LNCaP clone FGC (cell line): ENCODE results near the gene ENTPD7.

ENCODE experiments used
- DNase-seq: peaks from one replicate; pipeline ENCODE4 v3.0.0-alpha.2; 2011; ENCODE audit warnings: low read depth
- H3K4me3 ChIP-seq: 2 replicates; pipeline ENCODE4 v1.5.1; 2011; ENCODE audit warnings: mild to moderate bottlenecking, low read depth, low read length, control low read depth
- TF ChIP-seq, protein P1 (sequence below): IDR thresholded peaks from 2 replicates; pipeline ENCODE4 v1.5.1; 2012; ENCODE audit warnings: mild to moderate bottlenecking; ENCODE audit not compliant: control insufficient read depth, insufficient read depth; ENCODE audit errors: extremely low read depth

Gene ENTPD7

DNA sequence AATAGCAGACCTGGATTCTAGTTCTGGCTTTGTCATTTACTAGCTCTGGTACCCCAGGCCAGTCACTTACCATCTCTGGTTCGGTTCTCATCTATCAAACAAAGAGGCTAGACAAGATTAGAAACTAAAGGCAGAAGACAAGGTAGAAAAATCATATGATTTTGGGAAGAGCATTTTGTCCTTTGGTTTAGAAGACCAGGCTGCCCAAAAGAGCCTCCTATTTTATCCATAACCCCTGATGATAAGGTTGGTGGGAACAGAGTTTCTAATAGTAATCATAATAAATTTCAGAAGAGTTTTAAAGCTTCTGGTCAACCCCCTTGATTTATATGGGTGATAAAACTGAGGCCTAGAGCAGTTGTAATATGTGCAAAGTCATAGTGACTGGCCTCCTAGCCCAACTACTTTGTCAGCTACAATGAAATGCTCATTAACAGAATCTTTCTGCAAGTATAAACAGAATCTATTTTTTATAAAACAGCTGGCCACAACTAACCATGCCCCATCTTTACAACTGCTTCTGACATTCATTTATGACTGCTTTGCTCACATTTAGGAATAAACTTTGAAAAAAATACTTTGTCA is 49.2 kb downstream of the ENTPD7 start:
- TF ChIP-seq, protein P1, sequence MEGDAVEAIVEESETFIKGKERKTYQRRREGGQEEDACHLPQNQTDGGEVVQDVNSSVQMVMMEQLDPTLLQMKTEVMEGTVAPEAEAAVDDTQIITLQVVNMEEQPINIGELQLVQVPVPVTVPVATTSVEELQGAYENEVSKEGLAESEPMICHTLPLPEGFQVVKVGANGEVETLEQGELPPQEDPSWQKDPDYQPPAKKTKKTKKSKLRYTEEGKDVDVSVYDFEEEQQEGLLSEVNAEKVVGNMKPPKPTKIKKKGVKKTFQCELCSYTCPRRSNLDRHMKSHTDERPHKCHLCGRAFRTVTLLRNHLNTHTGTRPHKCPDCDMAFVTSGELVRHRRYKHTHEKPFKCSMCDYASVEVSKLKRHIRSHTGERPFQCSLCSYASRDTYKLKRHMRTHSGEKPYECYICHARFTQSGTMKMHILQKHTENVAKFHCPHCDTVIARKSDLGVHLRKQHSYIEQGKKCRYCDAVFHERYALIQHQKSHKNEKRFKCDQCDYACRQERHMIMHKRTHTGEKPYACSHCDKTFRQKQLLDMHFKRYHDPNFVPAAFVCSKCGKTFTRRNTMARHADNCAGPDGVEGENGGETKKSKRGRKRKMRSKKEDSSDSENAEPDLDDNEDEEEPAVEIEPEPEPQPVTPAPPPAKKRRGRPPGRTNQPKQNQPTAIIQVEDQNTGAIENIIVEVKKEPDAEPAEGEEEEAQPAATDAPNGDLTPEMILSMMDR, result no peak
- no peak for DNase-seq
- no peak overlapping the region for H3K4me3 ChIP-seq

DNA sequence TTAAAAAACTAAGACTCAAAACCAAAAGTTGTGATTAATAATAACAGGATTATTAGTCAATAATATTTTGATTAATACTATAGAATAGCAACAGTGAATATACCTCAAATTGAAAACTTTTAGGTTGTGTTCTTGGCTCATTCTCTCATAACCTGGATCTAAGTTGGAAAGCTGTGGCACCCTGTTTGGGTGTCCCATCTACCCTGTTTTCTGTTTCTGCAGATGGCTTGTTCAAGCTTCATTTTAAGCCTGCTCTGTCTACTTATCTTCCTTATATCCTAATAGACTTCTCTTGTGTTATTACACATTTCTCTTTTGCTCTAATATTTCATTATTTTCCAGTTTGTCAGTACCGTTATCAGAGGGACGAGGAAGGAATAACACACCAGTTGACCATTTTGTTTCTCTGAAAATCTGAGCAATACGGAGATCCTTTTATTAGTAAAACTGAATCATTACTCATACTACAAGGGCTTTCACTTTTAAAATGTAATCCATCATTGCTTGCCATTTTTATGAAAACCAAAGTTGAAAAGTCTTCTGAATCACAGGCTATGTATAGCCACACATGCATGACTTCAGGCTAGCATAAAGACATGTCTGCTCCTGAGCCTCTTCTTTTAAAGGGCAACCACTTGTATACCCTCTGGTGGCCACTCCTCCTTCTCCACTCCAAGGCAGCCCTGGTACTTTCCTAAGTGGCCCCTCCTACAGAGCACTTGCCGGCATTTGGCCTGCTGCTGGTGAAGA is 50.3 kb downstream of the ENTPD7 start:
- no peak overlapping the region for H3K4me3 ChIP-seq
- TF ChIP-seq, protein P1, result no peak
- no peak for DNase-seq

DNA sequence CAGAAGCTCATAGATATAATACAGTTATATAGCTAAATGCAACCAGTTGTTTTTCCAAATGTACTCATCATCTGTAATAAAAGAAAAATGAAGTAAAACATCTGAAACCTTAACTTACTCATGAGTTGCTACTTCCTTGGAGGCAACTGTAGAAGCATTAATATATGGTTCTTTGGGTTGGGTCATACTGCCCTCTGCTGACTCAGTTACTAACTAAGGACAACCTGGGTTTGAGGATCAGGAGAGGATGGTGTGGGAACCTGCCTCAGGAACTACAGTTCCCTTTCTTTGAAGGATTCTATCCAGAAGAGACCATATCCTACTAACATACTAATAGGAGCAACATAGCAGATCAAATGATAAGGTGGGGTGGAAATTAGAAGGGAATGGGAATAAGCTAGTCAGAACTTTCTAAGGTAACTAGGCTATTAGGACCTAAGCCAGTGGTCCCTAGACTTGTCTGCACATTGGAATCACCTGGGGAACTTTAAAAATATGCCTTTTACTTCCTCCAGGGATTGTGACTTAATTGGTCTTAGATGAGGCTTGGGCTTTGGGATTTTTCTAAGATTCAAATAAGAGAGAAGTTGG is 51.9 kb downstream of the ENTPD7 start:
- TF ChIP-seq, protein P1, result peak; percentile 60
- no peak for DNase-seq
- H3K4me3 ChIP-seq, result no peak overlapping the region

DNA sequence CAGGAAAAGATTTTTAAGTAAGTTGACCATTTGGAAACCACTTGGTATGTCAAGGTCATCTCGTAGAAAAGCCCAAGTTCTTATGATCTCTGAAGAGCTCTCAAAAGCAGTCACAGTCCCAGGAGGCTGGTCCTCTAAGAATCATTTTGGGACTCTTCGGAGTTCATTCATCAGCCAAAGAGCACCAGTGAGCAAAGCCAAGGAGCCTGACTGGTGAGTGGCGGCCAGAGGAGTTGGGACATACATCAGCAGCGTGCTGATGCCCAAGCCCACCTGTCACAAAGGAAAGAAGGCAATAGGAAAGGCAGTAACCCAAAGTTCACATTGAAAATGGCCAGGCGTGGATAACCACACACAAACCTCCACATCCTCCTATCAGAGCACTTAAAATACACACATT is 55.1 kb downstream of the ENTPD7 start:
- TF ChIP-seq, protein P1, result no peak
- no peak for DNase-seq
- no peak overlapping the region for H3K4me3 ChIP-seq

DNA sequence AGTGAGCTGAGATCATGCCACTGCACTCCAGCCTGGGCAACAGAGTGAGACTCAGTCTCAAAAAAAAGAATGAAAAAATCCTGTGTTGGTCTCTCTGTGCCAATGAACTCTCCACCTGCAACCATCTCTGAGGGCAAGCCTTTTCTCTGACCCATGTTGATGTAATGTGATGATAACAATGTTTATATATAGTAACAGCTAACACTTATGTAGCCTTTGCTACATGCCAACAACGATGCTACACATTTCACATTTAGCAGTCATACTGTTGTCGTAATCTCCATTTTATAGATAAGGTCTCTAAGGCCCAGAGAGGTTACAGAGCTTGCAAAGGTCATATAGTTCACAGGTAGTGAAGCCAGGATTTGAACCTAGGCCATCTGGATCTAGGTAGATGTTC is 61.1 kb downstream of the ENTPD7 start:
- TF ChIP-seq, protein P1, result no peak
- H3K4me3 ChIP-seq, result no peak overlapping the region
- DNase-seq, result no peak

DNA sequence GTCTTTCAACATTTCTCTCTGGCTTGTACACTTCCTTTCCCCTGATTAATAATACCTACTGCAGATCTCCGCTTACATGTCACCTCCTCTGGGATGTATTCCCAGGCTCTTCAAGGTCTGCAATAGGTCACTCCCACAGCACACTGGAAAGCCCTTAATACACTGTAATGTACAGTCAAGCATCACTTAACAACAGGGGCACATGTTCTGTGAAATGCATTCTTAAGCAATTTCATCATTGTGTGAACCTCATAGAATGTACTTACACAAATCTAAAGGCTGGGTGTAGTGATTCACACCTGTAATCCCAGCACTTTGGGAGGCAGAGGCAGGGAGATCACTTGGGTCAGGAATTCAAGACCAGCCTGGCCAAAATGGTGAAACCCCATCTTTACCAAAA is 70.7 kb downstream of the ENTPD7 start:
- TF ChIP-seq, protein P1, result no peak
- DNase-seq, result no peak
- no peak overlapping the region for H3K4me3 ChIP-seq
